ENCODE results near the gene SFPQ.
"Not testable (repeated sequence)": the region's sequence is repeated elsewhere in the genome, so short reads cannot be mapped to it uniquely, and the experiment has no call there.

SFPQ gene, protein sequence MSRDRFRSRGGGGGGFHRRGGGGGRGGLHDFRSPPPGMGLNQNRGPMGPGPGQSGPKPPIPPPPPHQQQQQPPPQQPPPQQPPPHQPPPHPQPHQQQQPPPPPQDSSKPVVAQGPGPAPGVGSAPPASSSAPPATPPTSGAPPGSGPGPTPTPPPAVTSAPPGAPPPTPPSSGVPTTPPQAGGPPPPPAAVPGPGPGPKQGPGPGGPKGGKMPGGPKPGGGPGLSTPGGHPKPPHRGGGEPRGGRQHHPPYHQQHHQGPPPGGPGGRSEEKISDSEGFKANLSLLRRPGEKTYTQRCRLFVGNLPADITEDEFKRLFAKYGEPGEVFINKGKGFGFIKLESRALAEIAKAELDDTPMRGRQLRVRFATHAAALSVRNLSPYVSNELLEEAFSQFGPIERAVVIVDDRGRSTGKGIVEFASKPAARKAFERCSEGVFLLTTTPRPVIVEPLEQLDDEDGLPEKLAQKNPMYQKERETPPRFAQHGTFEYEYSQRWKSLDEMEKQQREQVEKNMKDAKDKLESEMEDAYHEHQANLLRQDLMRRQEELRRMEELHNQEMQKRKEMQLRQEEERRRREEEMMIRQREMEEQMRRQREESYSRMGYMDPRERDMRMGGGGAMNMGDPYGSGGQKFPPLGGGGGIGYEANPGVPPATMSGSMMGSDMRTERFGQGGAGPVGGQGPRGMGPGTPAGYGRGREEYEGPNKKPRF
- 454 to 1,904 (median 1,073) reads per million in 3 experiments for total RNA-seq

DNA sequence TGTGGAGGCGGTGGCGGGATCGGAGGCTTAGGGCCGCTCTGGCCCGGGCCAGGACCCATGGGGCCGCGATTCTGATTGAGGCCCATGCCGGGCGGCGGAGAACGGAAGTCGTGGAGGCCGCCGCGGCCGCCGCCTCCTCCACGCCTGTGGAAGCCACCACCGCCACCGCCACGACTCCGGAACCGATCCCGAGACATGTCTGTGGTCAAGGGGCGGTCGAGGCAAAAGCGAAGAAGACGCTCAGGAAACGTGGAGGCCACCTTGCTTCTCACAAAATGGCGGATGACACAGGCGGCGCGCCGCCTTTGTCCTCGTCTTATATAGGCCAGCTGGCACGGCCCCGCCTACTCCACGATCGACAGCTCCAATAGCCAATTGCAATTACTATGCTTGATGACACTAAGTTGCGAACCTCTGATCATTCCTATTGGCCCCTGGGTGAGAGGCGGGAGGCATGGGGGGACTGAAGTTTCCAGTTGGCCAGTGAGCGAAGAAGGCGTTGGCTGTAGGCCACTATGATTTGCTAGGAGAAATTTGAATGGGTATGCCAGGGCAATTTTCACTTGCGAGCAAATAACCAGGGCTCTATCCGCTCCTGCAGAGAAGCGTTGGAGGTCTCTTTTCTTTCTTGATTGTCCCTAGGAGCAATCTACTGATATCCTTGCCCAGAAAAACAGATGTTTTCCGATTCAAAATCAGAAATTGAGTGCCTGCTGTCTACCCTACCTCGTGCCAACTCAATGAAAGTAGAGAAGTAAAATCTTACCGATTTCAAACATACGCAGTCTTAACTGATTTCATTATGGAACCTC, at the start of gene SFPQ:
SFPQ (minus strand) TSS at position 293 of the 812 bp plus-strand sequence; CDS start at position 197, 96 bp downstream.
- DNase-seq: peak; percentile 97

DNA sequence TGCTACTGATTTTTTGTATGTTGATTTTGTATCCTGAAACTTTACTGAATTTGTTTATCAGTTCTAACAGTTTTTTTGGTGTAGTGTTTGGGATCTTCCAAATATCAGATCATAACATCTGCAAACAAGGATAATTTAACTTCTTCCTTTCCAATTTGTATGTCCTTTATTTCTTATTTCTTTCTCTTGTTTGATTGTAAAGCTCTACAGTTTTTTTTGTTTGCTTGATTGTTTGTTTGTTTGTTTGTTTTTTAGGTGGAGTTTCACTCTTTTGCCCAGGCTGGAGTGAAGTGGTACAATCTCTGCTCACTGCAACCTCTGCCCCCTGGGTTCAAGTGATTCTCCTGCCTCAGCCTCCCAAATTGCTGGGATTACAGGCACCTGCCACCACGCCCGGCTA, 43.8 kb upstream of the SFPQ start:
- DNase-seq: not testable (repeated sequence)

DNA sequence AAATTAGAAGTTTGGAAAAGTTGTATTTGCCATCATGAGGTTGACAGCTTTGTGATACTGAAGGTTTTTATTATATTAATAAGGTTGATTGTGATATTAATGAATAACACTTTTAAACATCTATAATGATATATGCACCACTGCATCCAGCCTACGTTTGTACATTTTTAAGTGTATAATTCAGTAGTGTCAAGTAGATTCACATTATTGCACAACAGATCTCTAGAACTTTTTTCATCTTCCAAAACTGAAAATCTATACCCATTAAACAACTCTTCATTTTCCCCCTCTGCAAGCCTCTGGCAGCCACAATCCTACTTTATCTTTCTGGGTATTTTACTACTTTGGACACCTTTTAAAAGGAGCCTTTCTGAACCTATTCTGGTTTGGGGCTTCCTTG, 38.3 kb upstream of the SFPQ start:
- no peak for DNase-seq

DNA sequence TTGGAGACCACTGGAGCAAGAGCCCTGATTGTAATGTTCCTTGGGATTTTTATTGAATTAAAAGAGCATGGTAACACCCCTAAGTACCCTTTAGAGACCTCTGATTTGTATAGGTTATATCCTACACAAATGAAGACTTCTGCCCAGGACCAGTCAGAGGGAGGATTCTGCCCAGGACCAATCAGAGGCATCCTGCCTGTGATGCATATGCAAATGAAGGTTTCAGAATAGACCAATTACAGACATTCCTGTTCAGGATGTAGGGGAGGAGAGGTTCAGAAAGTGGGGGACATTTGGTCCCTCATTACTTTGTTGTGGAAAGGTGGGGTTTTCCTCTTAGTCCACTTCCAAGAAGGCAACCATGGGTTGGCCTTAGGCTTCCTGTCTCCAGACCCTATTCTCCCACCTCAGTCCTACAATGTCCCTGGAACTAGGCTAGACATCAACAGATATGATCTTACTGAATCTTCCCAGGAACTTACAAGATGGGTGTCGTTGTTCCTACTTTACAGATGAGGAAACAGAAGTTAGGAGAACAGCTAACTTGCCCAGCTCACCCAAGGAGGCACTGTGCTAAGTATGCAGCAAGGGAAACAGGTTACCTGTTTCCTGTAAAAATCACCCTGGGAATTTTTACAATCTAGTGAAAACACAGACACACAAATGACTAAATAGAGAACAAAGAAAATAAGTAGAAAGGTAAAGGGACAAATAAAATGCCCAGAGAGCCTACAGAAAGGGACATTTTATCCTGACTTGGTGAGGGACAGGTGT, 36.8 kb upstream of the SFPQ start:
- no peak for DNase-seq

DNA sequence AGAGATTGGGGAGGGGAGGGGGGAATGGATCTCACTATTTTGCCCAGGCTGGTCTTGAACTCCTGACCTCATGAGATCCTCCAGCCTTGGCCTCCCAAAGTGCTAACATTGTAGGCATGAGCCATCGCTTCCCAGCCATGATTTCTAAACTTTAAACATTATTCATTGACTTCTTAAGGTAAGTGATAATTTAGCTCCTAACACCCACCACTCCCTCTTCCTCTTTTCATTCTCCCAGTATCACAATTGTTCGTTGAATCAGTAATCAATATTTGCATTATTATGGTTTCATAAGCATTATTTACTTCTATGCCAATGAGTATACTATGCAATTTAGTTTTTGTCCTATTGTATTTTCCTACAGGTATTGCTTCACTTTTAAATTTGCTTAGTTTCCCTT, 33.6 kb upstream of the SFPQ start:
- no peak for DNase-seq

GRCh38 chr1:35223084-35223630, 30.2 kb upstream of the SFPQ start:
- no peak for DNase-seq

GRCh38 chr1:35222322-35223083, 29.6 kb upstream of the SFPQ start:
- DNase-seq: no peak

- DNase-seq: no peak
Measured at GRCh38 chr1:35220976-35221375, 28.0 kb upstream of the SFPQ start.

GRCh38 chr1:35215346-35215745, 22.4 kb upstream of the SFPQ start:
- no peak for DNase-seq

DNA sequence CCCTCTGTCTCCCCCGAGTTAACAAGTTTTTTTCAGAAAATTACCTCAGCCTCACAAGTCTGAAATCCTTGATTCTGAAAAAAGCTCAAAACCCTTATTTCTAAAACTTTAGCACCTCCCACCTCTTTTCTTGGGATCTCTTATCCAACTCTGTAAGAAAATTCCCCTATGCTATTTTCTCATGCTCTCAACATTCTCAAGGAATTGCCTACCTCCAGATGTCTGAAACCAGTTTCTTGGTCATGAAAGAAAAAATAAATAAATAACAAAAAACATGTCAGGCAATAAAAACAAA, 18.1 kb upstream of the SFPQ start:
- no peak for DNase-seq

GRCh38 chr1:35210321-35211119, 17.6 kb upstream of the SFPQ start:
- no peak for DNase-seq

GRCh38 chr1:35203295-35203694, 10.3 kb upstream of the SFPQ start:
- no peak for DNase-seq

GRCh38 chr1:35202048-35202719, 9.2 kb upstream of the SFPQ start:
- peak; percentile 65 for DNase-seq

DNA sequence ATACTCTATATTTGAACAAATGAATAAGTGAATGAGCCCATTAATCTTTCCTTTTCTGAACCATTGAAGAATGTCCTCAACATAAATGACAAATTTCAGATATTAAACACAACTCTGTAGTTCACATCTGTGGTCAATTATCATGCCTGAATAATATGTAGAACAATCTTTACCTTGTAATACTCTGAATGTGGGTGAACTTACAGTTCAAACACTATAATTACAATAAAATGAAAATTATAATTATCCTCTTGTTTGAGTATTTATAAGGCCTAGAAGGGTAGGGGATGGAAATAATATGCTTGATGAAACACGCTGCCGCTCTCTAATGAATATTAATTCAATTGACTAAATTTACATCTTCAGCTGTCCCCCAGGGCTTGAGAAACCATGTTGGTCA, 8.7 kb upstream of the SFPQ start:
- DNase-seq: no peak

DNA sequence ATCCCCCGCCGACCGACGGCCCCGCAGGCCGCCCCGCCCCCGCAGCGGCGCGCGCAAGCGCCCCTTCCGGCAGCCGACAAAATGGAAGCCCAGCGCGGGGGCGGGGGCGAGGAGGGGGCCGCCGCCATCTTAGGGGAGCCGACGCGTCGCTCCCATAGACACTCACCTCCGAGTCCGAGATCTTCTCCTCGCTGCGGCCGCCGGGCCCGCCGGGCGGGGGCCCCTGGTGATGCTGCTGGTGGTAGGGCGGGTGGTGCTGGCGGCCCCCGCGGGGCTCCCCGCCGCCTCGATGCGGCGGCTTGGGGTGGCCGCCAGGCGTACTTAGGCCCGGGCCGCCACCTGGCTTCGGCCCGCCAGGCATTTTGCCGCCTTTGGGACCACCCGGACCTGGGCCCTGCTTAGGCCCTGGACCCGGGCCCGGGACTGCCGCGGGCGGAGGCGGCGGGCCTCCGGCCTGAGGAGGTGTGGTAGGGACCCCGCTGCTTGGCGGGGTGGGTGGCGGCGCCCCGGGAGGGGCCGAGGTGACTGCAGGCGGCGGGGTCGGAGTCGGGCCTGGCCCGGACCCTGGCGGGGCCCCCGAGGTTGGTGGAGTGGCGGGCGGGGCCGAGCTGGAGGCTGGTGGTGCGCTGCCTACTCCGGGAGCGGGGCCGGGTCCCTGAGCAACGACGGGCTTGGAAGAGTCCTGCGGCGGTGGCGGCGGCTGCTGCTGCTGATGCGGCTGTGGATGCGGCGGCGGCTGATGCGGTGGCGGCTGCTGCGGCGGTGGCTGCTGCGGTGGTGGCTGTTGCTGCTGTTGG, 691 bp downstream of the SFPQ start:
- DNase-seq: peak; percentile 88

- no peak for DNase-seq
Measured at GRCh38 chr1:35191429-35192055, 1.4 kb downstream of the SFPQ start.

GRCh38 chr1:35190784-35191183, 2.2 kb downstream of the SFPQ start:
- no peak for DNase-seq

DNA sequence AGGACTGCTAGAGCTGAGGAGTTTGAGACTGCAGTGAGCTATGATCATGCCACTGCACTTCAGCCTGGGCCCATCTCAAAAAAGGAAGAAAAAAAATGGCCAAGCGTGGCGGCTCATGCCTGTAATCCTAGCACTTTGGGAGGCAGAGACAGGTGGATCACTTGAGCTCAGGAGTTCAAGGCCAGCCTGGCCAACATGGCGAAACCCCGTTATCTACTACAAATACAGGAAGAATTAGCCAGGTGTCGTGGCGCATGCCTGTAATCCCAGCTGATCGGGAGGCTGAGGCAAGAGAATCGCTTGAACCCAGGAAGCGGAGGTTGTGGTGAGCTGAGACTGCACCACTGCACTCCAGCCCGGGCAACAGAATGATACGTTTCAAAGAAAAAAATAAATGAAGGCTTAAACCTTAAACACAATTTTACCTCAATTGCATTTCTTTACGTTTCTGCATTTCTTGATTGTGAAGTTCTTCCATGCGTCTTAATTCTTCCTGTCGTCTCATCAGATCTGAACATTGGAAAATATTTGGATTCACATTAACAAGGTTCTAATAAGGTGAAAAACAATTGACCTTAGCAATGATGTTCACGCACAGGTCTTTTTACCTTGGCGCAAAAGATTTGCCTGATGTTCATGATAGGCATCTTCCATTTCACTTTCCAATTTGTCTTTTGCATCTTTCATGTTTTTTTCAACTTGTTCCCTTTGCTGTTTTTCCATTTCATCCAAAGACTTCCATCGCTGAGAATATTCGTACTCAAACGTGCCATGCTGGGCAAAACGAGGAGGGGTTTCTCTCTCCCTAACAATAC, 4.2 kb downstream of the SFPQ start:
- DNase-seq: no peak
